Activated effector memory CD4-positive, alpha-beta T cell treated with Interleukin-2 at 50 U/mL for 16 hours (primary cell): ENCODE measurements around the gene TUSC2.
A peak's percentile ranks its signal among the peaks of the same experiment; 100 is the strongest.
"Not testable (repeated sequence)": the region's sequence is repeated elsewhere in the genome, so short reads cannot be mapped to it uniquely, and the experiment has no call there.

Experiments used
- DNase-seq: peaks from one replicate; pipeline ENCODE4 v3.0.0-alpha.2; 2020

TUSC2 gene

GRCh38 chr3:50316657-50317242, 11.3 kb downstream of the TUSC2 start:
- peak; percentile 82 for DNase-seq

- DNase-seq = no peak
Observed at GRCh38 chr3:50314816-50315215, 13.2 kb downstream of the TUSC2 start.

- no peak for DNase-seq
Observed at GRCh38 chr3:50314342-50314741, 13.7 kb downstream of the TUSC2 start.

DNA sequence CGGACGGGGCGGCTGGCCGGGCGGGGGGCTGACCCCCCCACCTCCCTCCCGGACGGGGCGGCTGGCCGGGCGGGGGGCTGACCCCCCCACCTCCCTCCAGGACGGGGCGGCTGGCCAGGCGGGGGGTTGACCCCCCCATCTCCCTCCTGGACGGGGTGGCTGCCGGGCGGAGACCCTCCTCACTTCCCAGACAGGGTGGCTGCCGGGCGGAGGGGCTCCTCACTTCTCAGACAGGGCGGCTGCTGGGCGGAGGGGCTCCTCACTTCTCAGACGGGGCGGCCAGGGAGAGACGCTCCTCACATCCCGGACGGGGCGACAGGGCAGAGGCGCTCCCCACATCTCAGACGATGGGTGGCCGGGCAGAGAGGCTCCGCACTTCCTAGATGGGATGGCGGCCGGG, 16.0 kb downstream of the TUSC2 start:
- DNase-seq = not testable (repeated sequence)

DNA sequence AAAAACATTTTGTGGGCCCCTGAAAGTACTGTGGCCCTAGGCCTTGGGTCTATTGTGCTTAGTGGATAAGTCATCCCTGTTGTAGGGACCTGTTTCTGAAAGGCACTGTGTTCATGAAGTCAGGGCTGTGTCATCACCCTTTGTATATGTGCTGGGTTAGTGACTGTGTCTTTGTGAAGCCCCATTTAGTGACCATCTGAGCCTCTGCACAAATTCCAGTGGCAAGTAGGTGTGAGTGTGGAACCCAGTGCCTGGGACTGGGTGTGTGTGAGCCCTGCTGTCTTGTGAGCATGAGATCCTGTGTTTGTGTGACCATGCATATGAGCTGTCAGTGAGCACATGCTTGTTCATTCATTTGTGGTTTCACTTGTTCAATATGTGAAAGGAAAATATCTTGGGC, 23.4 kb downstream of the TUSC2 start:
- DNase-seq = no peak

- DNase-seq = no peak
Observed at GRCh38 chr3:50303013-50303815, 24.8 kb downstream of the TUSC2 start, which contains the start of gene HYAL1. Gene HYAL1, minus strand, starts transcription at chr3:50303574. Its CDS starts 618 bp downstream, at chr3:50302956.

- no peak for DNase-seq
Observed at GRCh38 chr3:50302095-50303012, 25.7 kb downstream of the TUSC2 start.

DNA sequence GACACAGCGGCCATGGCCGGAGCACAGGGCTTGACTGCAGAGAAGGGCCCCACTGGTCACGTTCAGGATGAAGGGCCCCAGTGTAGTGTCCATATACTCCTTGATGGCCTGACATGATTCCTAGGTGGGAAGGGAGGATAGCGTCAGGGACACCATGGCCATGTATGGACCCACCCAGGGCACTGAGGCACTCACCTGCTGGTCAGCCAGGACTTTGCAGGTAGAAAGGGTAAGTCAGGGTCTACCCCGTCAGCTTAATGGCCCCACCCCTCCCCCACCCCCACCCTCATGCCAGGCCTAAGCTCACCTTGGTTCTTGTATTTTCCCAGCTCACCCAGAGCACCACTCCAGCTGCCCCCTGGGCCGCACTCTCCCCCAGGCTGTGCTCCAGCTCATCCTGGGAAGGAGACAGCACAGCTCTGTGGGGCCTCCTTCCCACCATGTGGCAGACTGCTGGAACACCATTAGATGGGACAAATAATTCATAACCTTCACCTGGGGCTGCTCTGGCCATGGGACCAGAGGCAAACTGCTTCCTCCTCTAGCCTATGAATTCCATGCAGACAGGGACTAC, 27.3 kb downstream of the TUSC2 start:
- no peak for DNase-seq

GRCh38 chr3:50299929-50300680, 27.9 kb downstream of the TUSC2 start:
- no peak for DNase-seq

DNA sequence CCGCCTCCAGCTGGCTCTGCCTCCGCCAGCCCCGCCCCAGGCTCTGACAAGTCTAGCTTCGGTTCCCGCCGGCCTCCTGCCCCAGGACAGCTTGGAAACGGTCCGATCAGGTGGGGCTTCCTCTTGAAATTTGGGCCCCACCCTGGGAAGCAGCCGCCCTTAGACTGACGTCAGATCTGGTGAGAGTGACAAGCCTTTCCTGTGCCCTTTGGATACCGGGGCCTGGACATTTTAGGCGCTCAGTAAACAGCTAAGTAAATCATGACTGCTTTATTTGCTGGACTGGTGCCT, 28.4 kb downstream of the TUSC2 start:
- DNase-seq = no peak

- peak; percentile 99 for DNase-seq
Observed at GRCh38 chr3:50298836-50299637, 29.0 kb downstream of the TUSC2 start, which contains the start of the genes HYAL3 and NAA80. Gene HYAL3, minus strand, starts transcription at chr3:50299405. Its CDS starts 3,803 bp downstream, at chr3:50295602. Gene NAA80, minus strand, starts transcription at chr3:50299405. Its CDS starts 1,942 bp downstream, at chr3:50297463.

GRCh38 chr3:50297896-50298725, 29.9 kb downstream of the TUSC2 start:
- DNase-seq = no peak

DNA sequence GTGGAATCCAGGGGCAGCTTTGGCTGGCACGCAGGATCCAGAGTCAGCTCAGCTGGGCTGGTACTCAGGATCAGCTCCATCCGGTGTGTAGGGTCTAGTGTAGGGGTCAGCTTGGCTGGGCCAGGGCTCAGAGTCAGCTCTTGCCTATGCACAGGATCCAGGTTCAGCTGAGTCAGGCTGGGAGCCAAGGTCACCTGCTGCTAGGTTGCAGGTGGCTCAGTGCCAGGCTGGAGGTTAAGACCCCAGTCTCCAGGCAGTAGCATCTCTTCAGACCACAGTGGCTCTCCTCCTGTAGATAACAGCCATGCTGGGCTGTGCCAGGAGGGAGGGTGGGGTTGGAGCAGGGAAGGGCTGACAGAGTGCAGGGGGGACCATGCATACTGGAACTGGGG, 30.6 kb downstream of the TUSC2 start:
- DNase-seq = no peak

DNA sequence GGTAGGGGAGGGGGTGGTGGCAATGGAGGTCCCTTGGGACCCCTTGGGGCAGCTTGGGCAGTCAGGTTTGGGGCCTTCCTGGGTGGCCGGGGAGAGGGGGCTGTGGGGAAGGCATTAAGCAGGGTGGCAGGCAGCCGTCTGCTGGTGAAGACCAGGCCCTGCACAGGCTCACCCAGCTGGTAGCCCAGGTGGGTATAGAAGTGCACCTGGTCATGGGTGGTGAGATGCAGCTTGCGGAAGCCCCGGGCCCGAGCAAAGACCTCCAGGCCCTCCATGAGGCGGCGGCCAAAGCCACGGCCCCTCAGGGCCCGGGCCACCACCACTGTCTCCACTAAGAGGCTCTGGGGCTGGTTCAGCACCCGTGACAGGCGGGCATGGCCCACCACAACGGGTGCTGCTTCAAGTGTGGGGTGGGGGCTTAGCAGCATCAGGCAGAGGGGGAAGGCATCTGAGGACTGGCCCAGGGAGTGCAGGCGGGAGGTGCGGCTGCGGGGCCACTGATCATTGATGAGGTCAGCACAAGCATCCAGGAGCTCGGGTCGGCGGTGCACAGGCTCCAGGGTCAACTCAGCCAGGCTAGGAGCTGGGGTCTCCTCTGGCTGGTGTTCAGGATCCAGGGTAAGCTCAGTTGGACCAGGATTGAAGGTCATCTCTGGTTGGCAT, 31.2 kb downstream of the TUSC2 start:
- no peak for DNase-seq

DNA sequence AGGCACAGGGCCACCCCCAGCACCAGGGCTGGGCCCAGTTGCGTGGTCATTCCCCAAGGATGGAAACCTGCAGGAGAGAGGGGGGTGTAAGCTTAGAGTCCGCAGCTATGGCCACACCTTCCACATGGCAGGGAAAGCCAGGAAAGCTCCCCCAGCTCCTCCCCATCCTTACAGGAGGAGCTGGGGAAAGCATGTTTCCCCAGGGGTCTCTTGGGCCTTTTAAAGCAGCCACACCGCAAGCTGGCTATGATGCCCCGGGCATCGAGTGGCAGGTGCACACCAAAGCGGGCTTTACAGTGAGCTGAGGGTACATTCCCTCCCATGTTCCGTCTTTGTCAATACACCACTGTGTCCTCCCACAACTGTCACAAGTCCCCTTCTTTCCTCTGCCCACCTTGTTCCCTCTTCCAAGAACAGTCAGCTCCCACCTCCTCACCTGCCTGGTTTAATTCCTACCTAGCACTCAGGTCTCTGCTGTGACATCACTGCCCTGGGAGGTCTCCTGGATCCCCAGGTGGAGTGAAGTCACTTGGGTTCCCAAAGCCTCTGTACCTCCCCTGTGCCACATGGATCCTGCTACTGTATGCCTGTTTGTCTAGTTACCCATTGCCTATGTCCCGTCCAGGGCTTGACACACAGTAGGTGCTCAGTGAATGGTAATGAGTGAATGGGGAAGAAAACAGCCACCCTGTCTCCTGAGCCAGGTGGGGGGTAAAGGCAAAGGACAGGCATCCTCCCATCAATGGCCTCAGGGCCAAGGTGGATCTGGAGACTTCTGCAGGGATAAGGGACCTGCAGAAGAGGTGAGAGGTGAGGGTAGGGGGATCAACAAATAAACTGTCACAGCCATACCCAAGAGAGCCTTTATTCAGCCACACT, 32.2 kb downstream of the TUSC2 start:
- DNase-seq = no peak

- DNase-seq = no peak
Observed at GRCh38 chr3:50294492-50295403, 33.3 kb downstream of the TUSC2 start.

DNA sequence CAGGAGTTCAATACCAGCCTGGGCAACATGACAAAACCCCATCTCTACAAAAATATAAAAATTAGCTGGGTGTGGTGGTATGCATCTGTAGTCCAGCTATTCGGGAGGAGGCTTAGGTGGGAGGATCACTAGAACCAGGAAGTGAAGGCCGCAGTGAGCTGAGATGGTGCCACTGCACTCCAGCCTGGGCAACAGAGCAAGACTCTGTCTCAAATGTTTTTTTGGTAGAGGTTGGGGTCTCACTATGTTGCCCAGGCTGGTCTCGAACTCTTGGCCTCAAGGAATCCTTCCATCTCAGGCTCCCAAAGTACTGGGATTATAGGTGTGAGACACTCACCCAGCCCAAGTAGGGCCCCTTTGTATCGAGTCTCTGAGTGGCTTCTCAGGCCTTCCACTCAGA, 33.9 kb downstream of the TUSC2 start:
- no peak for DNase-seq
